ENCODE data around the gene CACNA1I. TPM values are rescaled to one million over a fixed set of nuclear protein-coding genes. Genes with fewer than 3 reads are reported as not detected.

Gene CACNA1I
- total and polyA plus RNA-seq, 2 donors (not counting 3 experiments of a cell fraction or from before 2014, with no cell fraction given): not detected

DNA sequence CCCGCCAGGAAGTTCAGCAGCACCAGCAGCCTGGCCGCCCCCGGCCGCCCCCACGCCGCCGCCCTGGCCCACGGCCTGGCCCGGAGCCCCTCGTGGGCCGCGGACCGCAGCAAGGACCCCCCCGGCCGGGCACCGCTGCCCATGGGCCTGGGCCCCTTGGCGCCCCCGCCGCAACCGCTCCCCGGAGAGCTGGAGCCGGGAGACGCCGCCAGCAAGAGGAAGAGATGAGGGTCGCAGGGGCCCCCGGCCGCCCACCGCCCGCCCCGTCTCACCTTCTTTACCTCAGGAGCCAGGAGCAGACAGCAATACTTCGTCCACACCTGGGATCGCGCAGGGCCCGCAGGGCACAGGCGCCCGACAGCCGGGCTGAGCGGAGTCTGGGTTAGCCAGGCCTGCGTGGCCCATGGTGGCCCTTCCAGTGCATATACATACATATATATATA lies 115.6 kb downstream of the CACNA1I start:
- dilution Hi-C loops (cut with MboI; ENCODE audit: extremely low pct_ligation_motif_present, low sequenced_read_pairs): no loop called here
- Histone ChIP-seq H3K27ac (ENCODE audit: insufficient read depth, low read depth, low read length) (no peak overlapping the region), H3K4me2 (ENCODE audit: insufficient read depth, low read length) (no peak overlapping the region), H3K9ac (replicated peaks; ENCODE audit: extremely low read depth, insufficient read depth, low read length) (no peak overlapping the region), H3K9me1 (replicated peaks; ENCODE audit: control insufficient read depth, extremely low read depth, insufficient read depth, low read length) (no peaks in the 10 kb centered on the region), H3K9me3 (replicated peaks; ENCODE audit: control insufficient read depth, insufficient read depth, low read length) (no peaks in the 10 kb centered on the region), H2AFZ (ENCODE audit: low read depth, low read length) (no peak overlapping the region), H3K36me3 (ENCODE audit: control insufficient read depth in 2 of 2, extremely low read depth in 1 of 2, insufficient read depth in 2 of 2, low read length in 2 of 2) (no peaks in the 10 kb centered on the region), H3K4me1 (ENCODE audit: control insufficient read depth, extremely low read depth, insufficient read depth, low read length) (no peaks in the 10 kb centered on the region), H3K79me2 (ENCODE audit: control insufficient read depth, insufficient read depth, low read length) (no peaks in the 10 kb centered on the region), H3K27me3 (ENCODE audit: control insufficient read depth in 2 of 2, insufficient read depth in 2 of 2, low read length in 2 of 2) (peaks cover 10 to 12% of the 10 kb centered on the region in 2 experiments), H3K4me3 (replicated peaks in 1 of 3; ENCODE audit: insufficient read depth in 1 of 3, low read depth in 1 of 3, low read length in 3 of 3) (no peak overlapping the region), H4K20me1 (replicated peaks; ENCODE audit: control insufficient read depth, extremely low read depth, insufficient read depth, low read length) (no peaks in the 10 kb centered on the region)
- intact Hi-C loops (cut with micrococcal nuclease): no loop called here
- no TSS peak for BruUV-seq (replicated peaks)
- ChIA-PET CTCF (interaction anchor here (1.5 kb wide), 1 partner anchor 9 kb away, joined by 5 read pairs; no protein-coding TSS in a partner anchor), POLR2A (no interaction called here)
- TF ChIP-seq, protein P1, sequence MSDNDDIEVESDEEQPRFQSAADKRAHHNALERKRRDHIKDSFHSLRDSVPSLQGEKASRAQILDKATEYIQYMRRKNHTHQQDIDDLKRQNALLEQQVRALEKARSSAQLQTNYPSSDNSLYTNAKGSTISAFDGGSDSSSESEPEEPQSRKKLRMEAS (IDR thresholded peaks at IDR 0.05; ENCODE audit: insufficient read depth, insufficient read length): no peak
- TF ChIP-seq GATA2 (IDR thresholded peaks at IDR 0.05; ENCODE audit: insufficient read depth, insufficient read length, low read depth, low read length) (no peak), FOS (IDR thresholded peaks at IDR 0.05; ENCODE audit: borderline replicate concordance, insufficient read depth, low read length) (no peak), POLR2AphosphoS5 (IDR thresholded peaks at IDR 0.05; ENCODE audit: insufficient read depth, low read depth, low read length) (no peak), EZH2 (IDR thresholded peaks at IDR 0.05; ENCODE audit: borderline replicate concordance, low read depth, low read length, severe bottlenecking) (no peak), MYC (IDR thresholded peaks at IDR 0.05; ENCODE audit: low read depth, low read length) (no peak), POLR2A (IDR thresholded peaks at IDR 0.05; ENCODE audit: low read depth, low read length) (no peak), JUN (IDR thresholded peaks at IDR 0.05; ENCODE audit: borderline replicate concordance, insufficient read depth, insufficient read length, low read depth) (no peak)
- TF ChIP-seq, protein P2, sequence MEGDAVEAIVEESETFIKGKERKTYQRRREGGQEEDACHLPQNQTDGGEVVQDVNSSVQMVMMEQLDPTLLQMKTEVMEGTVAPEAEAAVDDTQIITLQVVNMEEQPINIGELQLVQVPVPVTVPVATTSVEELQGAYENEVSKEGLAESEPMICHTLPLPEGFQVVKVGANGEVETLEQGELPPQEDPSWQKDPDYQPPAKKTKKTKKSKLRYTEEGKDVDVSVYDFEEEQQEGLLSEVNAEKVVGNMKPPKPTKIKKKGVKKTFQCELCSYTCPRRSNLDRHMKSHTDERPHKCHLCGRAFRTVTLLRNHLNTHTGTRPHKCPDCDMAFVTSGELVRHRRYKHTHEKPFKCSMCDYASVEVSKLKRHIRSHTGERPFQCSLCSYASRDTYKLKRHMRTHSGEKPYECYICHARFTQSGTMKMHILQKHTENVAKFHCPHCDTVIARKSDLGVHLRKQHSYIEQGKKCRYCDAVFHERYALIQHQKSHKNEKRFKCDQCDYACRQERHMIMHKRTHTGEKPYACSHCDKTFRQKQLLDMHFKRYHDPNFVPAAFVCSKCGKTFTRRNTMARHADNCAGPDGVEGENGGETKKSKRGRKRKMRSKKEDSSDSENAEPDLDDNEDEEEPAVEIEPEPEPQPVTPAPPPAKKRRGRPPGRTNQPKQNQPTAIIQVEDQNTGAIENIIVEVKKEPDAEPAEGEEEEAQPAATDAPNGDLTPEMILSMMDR (IDR thresholded peaks at IDR 0.05; ENCODE audit: extremely low read depth in 1 of 2, insufficient read depth in 1 of 2, low read depth in 1 of 2, low read length in 2 of 2): no peak
- no peak for FAIRE-seq
- no peak for DNase-seq (ENCODE audit: low read depth, low spot score)
